Hindlimb muscle (tissue), 1 donor: ENCODE results near the gene PDGFB. TPM values are rescaled to one million over a fixed set of nuclear protein-coding genes. Genes with fewer than 3 reads are reported as not detected.

ENCODE experiments used
- DNase-seq: peaks from one replicate; pipeline ENCODE4 v3.0.0-alpha.2; 2013
- polyA plus RNA-seq: library from polyadenylated mRNA; unstranded; fragments of 120-200 nt; gene quantifications from one replicate; pipeline ENCODE4 v1.2.1, GENCODE V29; 2013; ENCODE audit not compliant: insufficient read length

PDGFB gene
- polyA plus RNA-seq, 1 donor = 26.6 TPM

GRCh38 chr22:39253435-39254070, 8.8 kb upstream of the PDGFB start:
- DNase-seq = no peak

- DNase-seq = no peak
Observed at GRCh38 chr22:39252461-39253434, 8.0 kb upstream of the PDGFB start.

- DNase-seq = no peak
Observed at GRCh38 chr22:39251762-39252460, 7.1 kb upstream of the PDGFB start.

DNA sequence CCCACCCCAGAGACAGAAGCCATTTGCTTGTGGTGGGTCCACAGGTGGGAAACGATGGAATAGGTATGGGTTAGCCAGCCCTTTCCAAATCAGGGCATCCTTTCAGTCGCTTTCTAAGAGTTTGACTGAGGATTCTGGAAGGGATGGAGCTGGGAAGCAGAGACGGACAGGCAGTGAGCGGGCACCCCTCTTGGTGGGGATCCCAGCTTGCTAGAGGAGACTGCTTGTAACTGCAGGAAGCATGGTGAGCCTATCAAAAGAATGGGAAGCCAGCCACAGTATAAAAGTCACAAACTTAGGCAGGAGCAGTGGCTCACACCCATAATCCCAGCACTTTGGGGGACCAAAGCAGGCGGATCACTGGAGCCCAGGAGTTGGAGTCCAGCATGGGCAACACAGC, 6.1 kb upstream of the PDGFB start:
- no peak for DNase-seq

- no peak for DNase-seq
Observed at GRCh38 chr22:39250131-39250530, 5.3 kb upstream of the PDGFB start.

- no peak for DNase-seq
Observed at GRCh38 chr22:39249086-39249704, 4.4 kb upstream of the PDGFB start.

DNA sequence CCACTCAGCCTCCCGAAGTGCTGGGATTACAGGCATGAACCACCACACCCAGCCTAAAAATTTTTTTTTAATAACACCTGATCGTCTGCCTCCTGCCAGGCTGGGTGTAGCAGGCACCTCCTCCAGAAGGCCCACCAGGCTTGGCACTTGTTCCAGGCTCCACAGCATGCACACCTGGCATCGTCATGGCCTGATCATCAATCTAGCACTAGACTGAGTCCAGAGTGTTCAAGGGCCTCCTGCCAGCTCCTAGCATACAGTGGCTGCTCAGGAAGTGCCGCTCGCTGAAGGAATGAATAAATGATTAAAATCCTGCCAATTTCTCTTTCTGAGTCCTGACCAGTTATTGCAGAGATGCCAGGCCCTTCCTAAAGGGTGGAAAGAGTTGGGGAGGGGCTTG, 3.5 kb upstream of the PDGFB start:
- DNase-seq = no peak

- DNase-seq = no peak
Observed at GRCh38 chr22:39247361-39247760, 2.6 kb upstream of the PDGFB start.

GRCh38 chr22:39246690-39247332, 2.0 kb upstream of the PDGFB start:
- DNase-seq = no peak

DNA sequence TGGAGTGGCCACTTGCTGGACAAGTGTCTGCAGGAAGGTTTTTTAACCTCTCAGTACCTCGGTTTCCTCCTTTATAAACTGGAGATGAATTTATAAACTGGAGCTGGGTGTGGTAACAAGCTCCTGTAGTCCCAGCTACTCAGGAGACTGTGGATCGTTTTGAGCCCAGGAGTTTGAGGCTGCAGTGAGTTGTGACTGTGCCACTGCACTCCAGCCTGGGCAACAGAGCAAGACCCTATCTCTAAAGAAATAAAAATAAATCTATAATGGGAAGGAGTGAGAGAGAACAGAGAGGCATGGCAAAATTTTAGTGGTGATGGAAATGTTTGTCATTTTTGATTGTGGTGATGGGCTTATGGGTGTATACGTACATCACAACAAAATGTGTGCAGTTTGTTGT, 1.4 kb upstream of the PDGFB start:
- DNase-seq = no peak

DNA sequence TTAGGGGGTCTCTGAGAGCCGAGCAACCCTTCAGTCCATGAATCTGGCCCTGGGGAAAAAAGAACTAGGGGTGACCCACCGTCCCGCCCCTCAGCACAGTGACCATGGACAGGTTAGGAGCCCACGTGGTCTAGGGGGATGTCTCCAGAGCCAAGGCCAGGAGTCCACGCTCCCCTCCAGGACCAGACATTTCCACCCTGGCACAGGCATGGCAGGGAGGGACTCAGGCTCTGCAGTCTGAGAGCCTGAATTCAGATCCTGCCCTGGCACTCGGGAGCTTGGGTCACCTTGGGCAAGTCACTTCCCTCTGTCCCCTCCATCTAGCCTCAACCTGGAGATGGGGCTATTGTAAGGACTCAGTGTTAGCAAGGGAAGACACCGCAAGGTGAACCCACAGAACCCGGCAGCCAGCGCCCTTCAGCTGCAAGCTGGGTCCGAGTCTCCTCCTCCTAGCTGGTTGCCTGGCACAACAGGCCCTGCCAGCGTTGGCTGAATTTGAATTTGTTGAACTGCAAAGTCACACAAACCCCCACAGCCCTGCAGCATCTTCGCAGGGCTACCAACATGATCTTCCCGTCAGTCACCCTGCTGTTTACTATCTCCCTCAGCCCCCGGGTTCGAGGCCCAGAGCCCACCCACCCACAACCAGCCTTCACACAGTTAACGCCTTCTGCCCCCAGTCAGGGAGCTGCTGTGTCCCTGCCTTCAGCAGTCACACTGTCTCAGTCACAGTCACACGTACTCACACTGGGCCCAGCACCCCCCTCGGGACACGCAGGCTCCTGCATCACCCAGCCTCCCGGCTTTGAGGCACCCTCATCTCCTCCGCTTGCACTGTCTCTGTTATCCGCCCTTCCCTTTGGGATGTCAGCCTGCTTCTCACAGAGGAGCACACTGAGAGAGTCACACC, 603 bp upstream of the PDGFB start:
- no peak for DNase-seq

GRCh38 chr22:39244136-39244495, 666 bp downstream of the PDGFB start:
- DNase-seq = no peak

DNA sequence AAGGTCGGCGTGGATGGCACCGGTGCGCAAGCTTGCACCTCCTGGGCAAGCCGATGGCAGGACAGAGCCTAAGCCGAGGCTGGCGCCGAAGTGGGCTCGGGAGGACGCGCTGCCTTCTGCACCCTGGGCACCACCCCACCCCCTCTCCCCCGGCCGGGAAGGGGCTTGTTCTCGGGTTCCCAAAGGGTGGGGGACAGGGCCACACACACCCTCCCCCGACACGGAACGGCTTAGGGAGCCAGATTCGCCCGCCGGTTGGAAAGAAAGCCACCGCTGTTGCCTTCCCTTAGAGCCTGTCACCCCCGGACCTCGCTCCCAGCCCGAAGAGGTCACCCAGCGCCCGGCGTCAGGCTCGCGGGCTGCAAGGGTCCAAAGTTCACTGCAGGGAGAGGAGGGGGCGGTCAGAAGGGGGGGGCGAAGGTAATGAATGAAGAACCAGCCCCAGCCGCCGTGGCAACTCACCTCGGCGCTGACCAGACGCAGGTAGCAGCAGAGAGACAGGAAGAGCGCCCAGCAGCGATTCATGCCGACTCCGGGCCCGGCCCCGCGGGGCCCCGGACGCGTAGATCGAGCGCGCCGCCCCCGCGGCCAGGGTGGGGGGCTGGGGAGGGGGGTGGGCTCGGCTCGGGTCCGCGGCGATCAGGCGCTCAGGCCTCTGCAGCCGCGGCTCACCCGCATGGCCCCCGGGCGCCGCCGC, 1.2 kb downstream of the PDGFB start:
- no peak for DNase-seq

- DNase-seq = no peak
Observed at GRCh38 chr22:39242595-39243438, 2.0 kb downstream of the PDGFB start.

DNA sequence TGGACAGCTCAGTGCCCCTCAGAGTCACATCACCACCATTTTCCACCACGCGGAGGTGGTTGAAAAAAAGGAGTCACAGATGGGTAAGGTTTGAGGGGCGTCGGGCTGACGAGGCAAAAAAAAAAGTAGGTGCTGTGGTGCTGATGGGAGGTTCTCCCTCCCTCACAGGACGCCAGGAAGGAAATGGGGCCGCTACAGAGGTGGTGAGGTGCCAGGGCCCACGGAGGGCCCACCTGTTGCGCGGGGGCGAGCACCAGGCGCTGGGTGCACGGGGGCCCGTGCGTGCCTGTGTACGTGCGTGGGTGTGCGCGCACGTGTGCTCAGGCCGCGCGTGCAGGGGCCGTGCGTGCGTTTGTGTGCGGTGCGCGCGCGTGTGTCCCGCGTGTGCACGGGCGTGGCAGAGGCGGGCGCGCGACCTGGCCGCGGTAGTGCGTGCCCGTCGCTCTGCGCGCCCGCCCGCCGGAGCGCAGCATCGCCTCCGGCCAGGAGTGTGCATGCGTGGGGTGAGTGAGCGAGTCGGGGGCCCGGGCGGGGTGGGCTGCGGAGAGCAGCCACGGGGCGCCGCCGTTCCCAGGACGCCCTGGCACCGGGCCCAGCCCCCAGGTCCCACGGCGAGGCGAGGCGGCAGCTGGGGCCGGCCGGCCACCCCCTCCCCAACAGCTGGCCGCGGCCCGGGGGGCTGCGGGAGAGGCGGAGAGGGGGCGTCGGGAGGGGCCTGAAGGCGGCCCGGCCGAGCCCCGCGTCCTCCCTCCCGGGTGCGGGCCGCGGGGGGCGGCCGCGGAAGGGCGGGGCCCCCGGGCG, 2.8 kb downstream of the PDGFB start:
- no peak for DNase-seq

- DNase-seq = no peak
Observed at GRCh38 chr22:39240831-39241793, 3.7 kb downstream of the PDGFB start.
